HG03196 (cell line): ENCODE results near the gene BCAM.
"Not testable (repeated sequence)": the region's sequence is repeated elsewhere in the genome, so short reads cannot be mapped to it uniquely, and the experiment has no call there.

Source experiments
- ATAC-seq: cut with Tn5 transposase; IDR thresholded peaks from one replicate; pipeline ENCODE4 v1.9.1; 2021; ENCODE audit not compliant: unreplicated experiment

BCAM gene

DNA sequence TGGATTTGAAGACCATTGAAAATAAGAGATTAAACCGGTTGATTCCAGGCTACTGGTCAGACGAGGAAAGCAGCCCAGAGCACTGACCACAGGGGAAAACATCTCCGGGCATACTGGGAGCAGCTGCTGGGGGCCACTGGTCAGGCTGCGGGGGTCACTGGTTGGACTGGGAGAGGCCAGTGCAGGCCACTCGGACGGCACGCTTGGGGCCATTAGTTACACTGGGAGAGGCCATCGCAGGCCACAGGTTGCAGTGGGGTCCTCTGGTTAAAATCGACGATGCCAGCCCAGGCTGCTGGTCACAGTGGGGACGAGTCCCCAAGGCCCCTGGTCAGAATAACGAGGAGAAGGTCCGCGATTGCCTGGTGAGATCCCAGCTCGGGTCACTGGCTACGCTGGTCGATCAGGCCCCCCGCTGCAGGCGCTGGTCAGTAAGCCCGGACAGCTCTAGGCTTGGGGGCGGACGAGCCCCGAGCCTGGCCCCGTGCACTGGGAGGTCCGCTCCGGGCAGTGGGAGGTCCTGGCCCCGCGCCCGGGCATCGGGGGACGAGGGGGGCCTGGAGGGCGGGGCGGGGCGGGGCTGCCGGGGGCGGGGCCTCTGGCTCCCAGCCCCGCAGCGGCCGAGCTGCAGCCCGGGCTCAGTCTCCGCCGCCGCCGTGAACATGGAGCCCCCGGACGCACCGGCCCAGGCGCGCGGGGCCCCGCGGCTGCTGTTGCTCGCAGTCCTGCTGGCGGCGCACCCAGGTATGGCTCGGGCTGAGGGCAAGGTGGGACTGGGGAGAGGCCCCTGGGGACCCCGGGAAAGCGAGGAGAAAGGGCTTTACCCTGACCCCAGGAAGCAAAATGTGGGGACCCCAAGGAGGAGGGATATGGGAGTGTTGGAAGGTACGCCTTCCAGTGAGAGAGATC is at the start of gene BCAM:
BCAM (plus strand) TSS at position 641 of the 909 bp plus-strand sequence; CDS start at position 663, 22 bp downstream.
- ATAC-seq: no peak

DNA sequence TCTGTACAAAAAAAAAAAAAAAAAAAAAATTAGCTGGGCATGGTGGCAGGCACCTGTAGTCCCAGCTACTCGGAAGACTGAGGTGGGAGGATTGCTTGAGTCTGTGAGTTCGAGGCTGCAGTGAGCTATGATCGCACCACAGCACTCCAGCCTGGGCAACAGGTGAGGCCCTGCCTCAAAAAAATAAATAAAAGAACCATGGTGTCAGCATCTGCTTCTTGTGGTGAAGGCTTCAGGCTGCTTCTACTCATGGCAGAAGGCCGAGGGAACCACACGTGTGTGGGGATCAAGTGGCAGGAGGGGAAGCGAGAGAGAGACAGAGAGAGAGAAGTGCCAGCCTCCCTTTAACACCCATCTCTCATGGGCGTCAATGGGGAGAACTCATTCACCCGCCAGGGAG is 46.9 kb upstream of the BCAM start:
- no peak for ATAC-seq

GRCh38 chr19:44765033-44765948 is 43.6 kb upstream of the BCAM start:
- no peak for ATAC-seq

DNA sequence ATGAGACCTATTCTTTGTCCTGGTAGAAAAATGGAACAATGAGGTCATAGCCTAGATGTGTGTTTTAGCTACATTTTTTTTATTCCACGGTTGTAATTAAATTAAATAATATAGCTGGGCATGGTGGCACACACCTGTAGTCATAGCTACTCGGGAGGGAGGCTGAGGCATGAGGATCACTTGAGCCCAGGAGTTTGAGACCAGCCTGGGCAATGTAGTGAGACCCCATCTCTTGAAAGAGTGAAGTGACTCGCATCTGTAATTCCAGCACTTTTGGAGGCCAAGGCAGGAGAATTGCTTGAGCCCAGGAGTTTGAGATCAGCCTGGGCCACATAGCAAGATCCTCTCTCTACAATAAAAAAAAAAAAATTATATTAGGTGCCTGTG is 43.0 kb upstream of the BCAM start:
- no peak for ATAC-seq

- ATAC-seq: no peak
Observed at GRCh38 chr19:44767295-44768180, 41.4 kb upstream of the BCAM start.

- peak; percentile 94 for ATAC-seq
Observed at GRCh38 chr19:44770550-44771257, 38.2 kb upstream of the BCAM start.

DNA sequence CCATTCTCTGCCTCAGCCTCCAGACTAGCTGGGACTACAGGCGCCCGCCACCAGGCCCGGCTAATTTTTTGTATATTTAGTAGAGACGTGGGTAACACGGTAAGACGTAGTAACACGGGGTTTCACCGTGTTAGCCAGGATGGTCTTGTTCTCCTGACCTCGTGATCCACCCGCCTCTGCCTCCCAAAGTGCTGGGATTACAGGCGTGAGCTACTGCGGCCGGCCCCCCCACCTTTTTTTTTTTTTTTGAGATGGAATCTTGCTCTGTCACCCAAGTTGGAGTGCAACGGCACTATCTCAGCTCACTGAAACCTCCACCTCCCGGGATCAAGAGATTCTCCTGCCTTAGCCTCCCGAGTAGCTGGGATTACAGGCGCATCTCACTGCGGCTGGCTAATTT is 36.8 kb upstream of the BCAM start:
- ATAC-seq: not testable (repeated sequence)

GRCh38 chr19:44772959-44773358 is 35.9 kb upstream of the BCAM start:
- ATAC-seq: no peak

DNA sequence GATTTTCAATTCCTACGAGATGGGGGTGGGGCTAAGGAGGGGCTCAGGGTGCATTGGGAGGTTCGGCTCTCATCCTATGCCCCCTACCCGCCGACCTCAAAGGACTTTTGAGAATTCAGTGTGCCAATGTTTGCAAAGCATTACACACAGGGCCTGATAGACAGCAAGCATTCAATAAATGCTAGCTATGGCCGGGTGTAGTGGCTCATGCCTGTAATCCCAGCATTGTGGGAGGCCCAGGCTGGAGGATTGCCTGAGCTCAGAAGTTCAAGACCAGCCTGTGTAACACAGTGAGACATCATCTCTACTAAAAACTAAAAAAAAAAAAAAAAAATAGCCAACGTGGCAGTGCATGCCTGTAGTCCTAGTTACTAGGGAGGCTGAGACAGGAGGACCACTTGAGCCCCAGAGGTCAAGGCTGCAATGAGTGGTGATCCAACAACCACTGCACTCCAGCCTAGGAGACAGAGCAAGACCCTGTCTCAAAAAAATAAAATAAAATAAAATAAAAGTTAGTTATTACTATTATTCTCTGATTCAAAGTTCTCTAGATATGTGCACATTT is 33.1 kb upstream of the BCAM start:
- ATAC-seq: no peak

- ATAC-seq: no peak
Observed at GRCh38 chr19:44776402-44777096, 32.4 kb upstream of the BCAM start.

GRCh38 chr19:44777715-44778347 is 31.1 kb upstream of the BCAM start, which contains the start of gene CBLC:
CBLC (plus strand) TSS chr19:44777890; CDS start chr19:44777932, 42 bp downstream.
- ATAC-seq: no peak

- no peak for ATAC-seq
Observed at GRCh38 chr19:44779150-44779549, 29.8 kb upstream of the BCAM start.

- not testable (repeated sequence) for ATAC-seq
Observed at GRCh38 chr19:44781694-44782093, 27.2 kb upstream of the BCAM start.

- no peak for ATAC-seq
Observed at GRCh38 chr19:44782729-44783128, 26.2 kb upstream of the BCAM start.

GRCh38 chr19:44783545-44783944 is 25.4 kb upstream of the BCAM start:
- no peak for ATAC-seq

- ATAC-seq: no peak
Observed at GRCh38 chr19:44785271-44785670, 23.6 kb upstream of the BCAM start.

DNA sequence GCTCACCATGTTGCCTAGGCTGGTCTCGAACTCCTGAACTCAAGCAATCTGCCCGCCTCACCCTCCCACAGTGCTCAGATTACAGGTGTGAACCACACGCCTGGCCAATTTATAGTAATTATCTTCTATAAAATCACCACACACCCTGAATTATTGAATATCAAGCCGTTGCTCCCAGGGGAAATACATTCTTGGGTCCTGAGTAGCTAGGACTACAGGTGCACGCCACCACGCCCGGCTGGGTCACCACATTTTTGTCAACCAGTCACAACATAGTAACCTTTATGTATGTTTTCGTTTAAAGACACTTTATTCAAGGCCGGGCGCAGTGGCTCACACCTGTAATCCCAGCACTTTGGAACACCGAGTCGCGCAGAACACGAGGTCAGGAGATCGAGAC is 22.9 kb upstream of the BCAM start:
- no peak for ATAC-seq

- no peak for ATAC-seq
Observed at GRCh38 chr19:44788971-44789370, 19.9 kb upstream of the BCAM start.
